Endothelial cell of umbilical vein (primary cell): ENCODE results near the gene NUBPL. TPM values are rescaled to one million over a fixed set of nuclear protein-coding genes. Genes with fewer than 3 reads are reported as not detected.
A peak's percentile ranks its signal among the peaks of the same experiment; 100 is the strongest.

Experiments used
- BruUV-seq: library from RNA; stranded (reverse); fragments of 400-500 nt; replicated peaks from 2 replicates; lab custom pipeline; 2021; lab: Mats Ljungman, UMichigan
- CTCF ChIA-PET: fragments of 300-600, 350-600 bp; sonication (Branson Sonifier 250); formaldehyde crosslinking; loops from one replicate; lab custom pipeline; 2021; ENCODE audit warnings: antibody characterized with exemption, inconsistent platforms; lab: Charles Lee
- POLR2A ChIA-PET: fragments of 300-600, 350-600 bp; sonication (Branson Sonifier 250); formaldehyde crosslinking; loops from one replicate; lab custom pipeline; 2021; ENCODE audit warnings: antibody characterized with exemption, inconsistent platforms; lab: Charles Lee
- DNase-seq: peaks from one replicate; pipeline ENCODE4 v3.0.0-alpha.2; 2011; ENCODE audit warnings: low read depth, low spot score
- FAIRE-seq: peaks from 2 replicates; lab custom pipeline; 2011; peaks lifted over from hg19 to GRCh38; lab: Jason Lieb, UNC
- H2AFZ ChIP-seq: 2 replicates; pipeline ENCODE4 v1.6.0; 2012; ENCODE audit warnings: low read depth, low read length, control low read depth, inconsistent platforms
- H3K27ac ChIP-seq: 2 replicates; pipeline ENCODE4 v1.5.1; 2011; ENCODE audit warnings: low read depth, mild to moderate bottlenecking, control low read depth, low read length, moderate library complexity; ENCODE audit not compliant: insufficient read depth
- H3K27me3 ChIP-seq, 2 experiments: 2 replicates each; pipeline versions ENCODE4 v1.6.0 to v1.6.1; 2011; ENCODE audit warnings: low read length in 2 of 2, mixed read lengths in 1 of 2; ENCODE audit not compliant: control insufficient read depth in 2 of 2, insufficient read depth in 2 of 2
- H3K36me3 ChIP-seq, 2 experiments: 2 replicates in 1 of 2; 3 replicates in 1 of 2; pipeline ENCODE4 v1.5.1; 2011; ENCODE audit warnings: low read length in 2 of 2, mild to moderate bottlenecking in 1 of 2, moderate library complexity in 1 of 2; ENCODE audit not compliant: control insufficient read depth in 2 of 2, insufficient read depth in 2 of 2; ENCODE audit errors: extremely low read depth in 1 of 2
- H3K4me1 ChIP-seq: 3 replicates; pipeline ENCODE4 v1.5.1; 2011; ENCODE audit warnings: mild to moderate bottlenecking, low read length; ENCODE audit not compliant: control insufficient read depth, insufficient read depth; ENCODE audit errors: extremely low read depth
- H3K4me2 ChIP-seq: 2 replicates; pipeline ENCODE4 v1.6.1; 2011; ENCODE audit warnings: low read length, control low read depth, mixed read lengths; ENCODE audit not compliant: insufficient read depth
- H3K4me3 ChIP-seq, 3 experiments: fragments of 200-600 bp in 1 of 3; sonication (generic), shearing (Covaris generic) in 1 of 3; replicated peaks in 1 of 3; 2 replicates each; pipeline ENCODE4 v1.5.1; 2011 to 2016; ENCODE audit warnings: control low read depth in 3 of 3, low read length in 3 of 3, mild to moderate bottlenecking in 2 of 3, inconsistent platforms in 1 of 3, low read depth in 1 of 3, moderate library complexity in 1 of 3; ENCODE audit not compliant: insufficient read depth in 1 of 3
- H3K79me2 ChIP-seq: 2 replicates; pipeline ENCODE4 v1.6.0; 2012; ENCODE audit warnings: low read length, inconsistent platforms; ENCODE audit not compliant: control insufficient read depth, insufficient read depth
- H3K9ac ChIP-seq: replicated peaks from 2 replicates; pipeline ENCODE3; 2011; ENCODE audit warnings: low read length, control low read depth; ENCODE audit not compliant: insufficient read depth; ENCODE audit errors: extremely low read depth
- H3K9me1 ChIP-seq: replicated peaks from 3 replicates; pipeline ENCODE4 v1.6.0; 2011; ENCODE audit warnings: mild to moderate bottlenecking, low read length; ENCODE audit not compliant: control insufficient read depth, insufficient read depth; ENCODE audit errors: extremely low read depth
- H3K9me3 ChIP-seq: replicated peaks from 2 replicates; pipeline ENCODE4 v1.5.1; 2012; ENCODE audit warnings: low read length, inconsistent platforms; ENCODE audit not compliant: control insufficient read depth, insufficient read depth
- H4K20me1 ChIP-seq: replicated peaks from 2 replicates; pipeline ENCODE3; 2011; ENCODE audit warnings: mild to moderate bottlenecking, low read length; ENCODE audit not compliant: control insufficient read depth, insufficient read depth; ENCODE audit errors: extremely low read depth
- CTCF ChIP-seq, 2 donors: IDR thresholded peaks; 1 replicate in 1 of 2; 2 replicates in 1 of 2; pipeline ENCODE4 v1.5.1; 2011; ENCODE audit warnings: low read length in 2 of 2, mild to moderate bottlenecking in 2 of 2, moderate library complexity in 2 of 2, control low read depth in 1 of 2, inconsistent platforms in 1 of 2, low read depth in 1 of 2; ENCODE audit not compliant: insufficient read depth in 1 of 2; ENCODE audit errors: extremely low read depth in 1 of 2
- EZH2 ChIP-seq: IDR thresholded peaks from 2 replicates; pipeline ENCODE4 v1.6.1; 2012; ENCODE audit warnings: borderline replicate concordance, low read depth, mild to moderate bottlenecking, moderate library complexity, low read length, inconsistent platforms; ENCODE audit not compliant: severe bottlenecking
- FOS ChIP-seq: IDR thresholded peaks from 2 replicates; pipeline ENCODE4 v1.6.1; 2011; ENCODE audit warnings: mild to moderate bottlenecking, low read length, moderate library complexity, borderline replicate concordance; ENCODE audit not compliant: insufficient read depth
- GATA2 ChIP-seq: IDR thresholded peaks from 2 replicates; pipeline ENCODE4 v1.7.0; 2011; ENCODE audit warnings: low read depth, mild to moderate bottlenecking, moderate library complexity, mixed read lengths, low read length; ENCODE audit not compliant: insufficient read length, insufficient read depth
- JUN ChIP-seq: IDR thresholded peaks from 2 replicates; pipeline ENCODE4 v1.6.1; 2011; ENCODE audit warnings: borderline replicate concordance, low read depth; ENCODE audit not compliant: insufficient read length, insufficient read depth
- MYC ChIP-seq: IDR thresholded peaks from one replicate; pipeline ENCODE4 v1.6.1; 2011; ENCODE audit warnings: mild to moderate bottlenecking, low read depth, low read length
- POLR2A ChIP-seq: IDR thresholded peaks from 2 replicates; pipeline ENCODE4 v1.6.1; 2012; ENCODE audit warnings: low read depth, mild to moderate bottlenecking, control low read depth, low read length
- POLR2AphosphoS5 ChIP-seq: IDR thresholded peaks from 2 replicates; pipeline ENCODE4 v1.6.1; 2012; ENCODE audit warnings: low read depth, mild to moderate bottlenecking, control low read depth, low read length, moderate library complexity; ENCODE audit not compliant: insufficient read depth
- dilution Hi-C: fragments of 300-500 bp; cut with MboI; formaldehyde crosslinking; loops from one replicate; pipeline ENCODE4 v1.15.0; 2019; ENCODE audit warnings: low sequenced_read_pairs; ENCODE audit not compliant: extremely low pct_ligation_motif_present
- intact Hi-C: fragments of 100-400 bp; cut with micrococcal nuclease; formaldehyde crosslinking; loops from one replicate; pipeline ENCODE4 v1.10.0; 2022
- polyA plus RNA-seq, 4 experiments: library from polyadenylated mRNA; depleted of rRNA in 3 of 4; stranded (reverse) in 3 of 4; unstranded in 1 of 4; fragments of >200 nt; gene quantifications; 2 replicates each; pipeline versions ENCODE4 v1.2.1 to v1.2.3, GENCODE V29; 2011 to 2012; ENCODE audit warnings: missing spikeins in 1 of 4
- total RNA-seq: library from RNA; stranded (reverse); gene quantifications from 2 replicates; pipeline ENCODE4 v1.2.3, GENCODE V29; 2021
- TF ChIP-seq, protein P1 (sequence below): IDR thresholded peaks from 2 replicates; pipeline ENCODE4 v1.6.1; 2011; ENCODE audit not compliant: insufficient read depth, insufficient read length

NUBPL gene
- total and polyA plus RNA-seq, 2 donors (not counting 3 experiments of a cell fraction or from before 2014, with no cell fraction given), result 2.1 to 12.3 TPM

GRCh38 chr14:31560759-31561154 lies 447 bp upstream of the NUBPL start:
- Histone ChIP-seq H3K79me2 (no peaks in the 10 kb centered on the region), H3K4me3 (peak overlapping the region; percentile 32 to 80 (median 73)), H2AFZ (peak overlapping the region; percentile 75), H3K9ac (peak overlapping the region; percentile 78), H3K4me1 (peaks cover 4% of the 10 kb centered on the region), H3K9me1 (no peaks in the 10 kb centered on the region), H3K4me2 (peak overlapping the region; percentile 88), H3K9me3 (no peaks in the 10 kb centered on the region), H3K27ac (peak overlapping the region; percentile 51), H4K20me1 (no peaks in the 10 kb centered on the region), H3K36me3 (no peaks in the 10 kb centered on the region), H3K27me3 (peaks cover 0 to 4% of the 10 kb centered on the region in 2 experiments)
- CTCF ChIA-PET, result interaction anchor here (1.0 kb wide), 1 partner anchor 694 kb away, joined by 3 read pairs; no protein-coding TSS in a partner anchor
- POLR2A ChIA-PET, result no interaction called here
- DNase-seq, result no peak
- TSS peak; percentile 37 for BruUV-seq
- FAIRE-seq, result no peak
- dilution Hi-C loops, result no loop called here
- intact Hi-C loops, result loop anchor here (2.0 to 5.0 kb wide), 4 partner anchors 104 to 857 kb away; partner anchors contain the start of genes ARHGAP5 and DTD2
- TF ChIP-seq EZH2 (no peak), MYC (no peak), GATA2 (no peak), POLR2A (no peak), FOS (no peak), JUN (no peak), POLR2AphosphoS5 (no peak), CTCF (IDR thresholded peaks at IDR 0.05; ENCODE audit: extremely low read depth in 1 of 2, insufficient read depth in 1 of 2, low read depth in 1 of 2, low read length in 2 of 2) (no peak)
- TF ChIP-seq, protein P1, sequence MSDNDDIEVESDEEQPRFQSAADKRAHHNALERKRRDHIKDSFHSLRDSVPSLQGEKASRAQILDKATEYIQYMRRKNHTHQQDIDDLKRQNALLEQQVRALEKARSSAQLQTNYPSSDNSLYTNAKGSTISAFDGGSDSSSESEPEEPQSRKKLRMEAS, result no peak
